ENCODE measurements around the gene MGAT4A.
"Not testable (repeated sequence)": the region's sequence is repeated elsewhere in the genome, so short reads cannot be mapped to it uniquely, and the experiment has no call there.

The MGAT4A gene

GRCh38 chr2:98759827-98760625 lies 29.1 kb upstream of the MGAT4A start:
- no peak for DNase-seq (ENCODE audit: low spot score)

DNA sequence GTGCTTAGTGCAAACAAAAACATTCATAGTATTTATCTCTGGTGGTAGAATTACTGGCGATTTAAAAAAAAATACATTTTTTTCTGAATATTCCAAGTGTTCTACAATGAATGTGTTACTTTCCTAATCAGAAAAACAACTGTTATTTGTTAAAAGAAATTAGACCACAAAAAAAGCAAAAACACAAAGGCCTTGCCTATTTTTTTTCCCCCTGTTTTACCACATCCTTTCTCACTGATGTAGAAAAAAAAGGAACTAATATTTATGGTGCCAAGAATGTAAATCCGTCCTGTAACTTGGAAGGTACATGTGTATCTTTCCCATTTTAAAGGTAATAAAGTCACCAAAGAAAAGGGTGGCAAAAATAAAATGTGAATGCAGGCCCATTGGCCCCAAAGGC lies 28.4 kb upstream of the MGAT4A start:
- no peak for DNase-seq (ENCODE audit: low spot score)

DNA sequence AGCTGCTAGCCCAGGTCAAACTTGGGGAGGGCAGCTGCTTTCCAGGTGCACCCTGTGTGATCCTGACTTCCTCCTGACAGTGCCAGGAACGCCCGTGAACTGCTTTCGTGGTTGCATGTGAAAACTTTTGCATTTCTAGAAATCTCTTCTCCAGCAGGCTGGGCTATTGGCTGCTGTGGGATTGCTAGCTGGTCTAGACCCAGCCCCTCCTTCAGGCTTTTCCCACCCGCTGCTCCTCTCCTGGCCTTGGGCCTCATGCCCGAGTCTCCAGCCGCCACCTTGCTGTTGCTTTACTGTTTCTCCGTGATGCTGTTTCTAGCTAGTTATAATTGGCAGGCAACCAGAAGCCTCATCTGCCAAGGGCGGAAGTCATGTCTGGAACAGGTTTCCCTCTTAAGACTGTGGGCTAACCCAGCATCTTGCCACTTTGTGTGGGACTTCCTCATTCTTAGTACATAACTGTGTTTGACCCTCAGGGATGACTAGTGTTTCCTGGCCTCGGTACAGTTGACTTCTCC lies 27.0 kb upstream of the MGAT4A start:
- DNase-seq (ENCODE audit: low spot score), result peak; percentile 63

DNA sequence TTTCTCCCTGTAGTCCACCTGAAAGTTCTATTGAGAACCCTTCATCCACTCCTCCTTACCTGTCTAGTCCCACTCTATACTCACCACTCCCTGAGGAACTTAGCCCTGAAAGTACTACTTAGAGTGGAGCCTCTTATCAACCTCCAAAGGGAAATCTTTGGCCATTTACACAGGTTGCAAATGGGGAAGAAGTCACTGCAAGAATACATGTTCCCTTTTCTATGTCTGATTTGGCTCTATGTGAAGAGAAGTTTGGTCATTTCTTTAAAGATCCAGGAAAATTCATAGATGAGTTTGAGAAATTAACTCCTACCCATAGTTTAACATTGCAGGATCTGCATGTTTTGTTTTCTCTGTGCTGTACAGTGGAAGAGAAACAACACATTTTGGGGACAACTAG lies 22.9 kb upstream of the MGAT4A start:
- no peak for DNase-seq (ENCODE audit: low spot score)

GRCh38 chr2:98752711-98753110 lies 21.8 kb upstream of the MGAT4A start:
- not testable (repeated sequence) for DNase-seq (ENCODE audit: low spot score)

GRCh38 chr2:98751748-98752147 lies 20.8 kb upstream of the MGAT4A start:
- no peak for DNase-seq (ENCODE audit: low spot score)

- DNase-seq (ENCODE audit: low spot score), result no peak
Measured at GRCh38 chr2:98750593-98751282, 19.8 kb upstream of the MGAT4A start.

DNA sequence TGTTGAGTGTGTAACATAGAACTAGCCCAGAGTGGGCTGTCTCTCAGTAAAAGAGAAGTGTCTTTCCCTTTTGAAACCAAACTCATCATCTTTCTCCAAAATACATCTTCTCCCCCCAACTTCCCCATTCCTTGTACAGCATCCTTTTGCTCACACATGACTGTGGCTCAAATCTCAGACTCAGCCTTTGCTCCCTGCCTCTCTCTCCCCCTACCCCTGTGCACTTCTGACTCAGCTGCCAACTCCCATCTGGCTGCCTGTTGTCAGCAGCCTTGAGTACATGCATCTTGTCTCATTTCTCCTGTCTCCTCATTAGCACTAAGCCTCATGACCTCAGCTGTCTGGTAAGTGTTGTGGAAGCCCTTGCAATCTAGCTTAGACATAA lies 18.1 kb upstream of the MGAT4A start:
- DNase-seq (ENCODE audit: low spot score), result peak; percentile 12

- DNase-seq (ENCODE audit: low spot score), result no peak
Measured at GRCh38 chr2:98748292-98749065, 17.5 kb upstream of the MGAT4A start.

GRCh38 chr2:98747888-98748287 lies 17.0 kb upstream of the MGAT4A start:
- no peak for DNase-seq (ENCODE audit: low spot score)

DNA sequence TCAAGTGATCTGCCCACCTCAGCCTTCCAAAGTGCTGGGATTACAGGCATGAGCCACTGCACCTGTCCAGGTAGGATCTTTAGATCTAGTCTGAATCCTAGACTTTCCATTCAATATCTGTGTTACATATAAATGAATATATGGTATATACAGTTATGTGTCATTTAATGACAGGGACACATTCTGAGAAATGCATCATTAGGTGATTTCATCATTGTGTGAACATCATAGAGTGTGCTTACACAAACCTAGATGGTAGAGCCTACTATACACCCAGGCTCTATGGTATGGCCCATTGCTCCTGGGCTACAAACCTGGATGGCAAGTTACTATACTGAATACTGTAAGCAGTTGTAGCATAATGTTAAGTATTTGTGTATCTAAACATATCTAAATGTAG lies 15.5 kb upstream of the MGAT4A start:
- no peak for DNase-seq (ENCODE audit: low spot score)

DNA sequence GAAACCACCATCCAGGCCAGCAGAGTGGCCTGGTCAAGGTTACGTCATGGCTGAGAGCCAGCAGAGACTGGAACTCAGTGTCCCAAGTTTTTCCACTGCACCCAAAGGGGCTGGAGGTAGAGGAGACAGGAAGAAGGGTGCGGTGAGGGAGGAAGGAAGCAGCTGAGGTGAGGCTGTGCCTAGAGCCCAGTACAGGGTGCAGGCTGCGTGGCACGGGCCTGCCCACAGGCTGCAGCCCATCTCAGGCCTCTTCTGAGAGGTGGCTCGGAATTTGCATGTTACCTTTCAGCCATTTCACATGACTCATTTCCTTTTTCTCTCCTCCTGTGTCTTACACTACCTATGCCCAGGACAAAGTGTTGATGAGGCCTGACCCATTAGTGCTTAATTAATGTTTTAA lies 13.7 kb upstream of the MGAT4A start:
- DNase-seq (ENCODE audit: low spot score), result no peak

- no peak for DNase-seq (ENCODE audit: low spot score)
Measured at GRCh38 chr2:98743835-98744234, 12.9 kb upstream of the MGAT4A start.

DNA sequence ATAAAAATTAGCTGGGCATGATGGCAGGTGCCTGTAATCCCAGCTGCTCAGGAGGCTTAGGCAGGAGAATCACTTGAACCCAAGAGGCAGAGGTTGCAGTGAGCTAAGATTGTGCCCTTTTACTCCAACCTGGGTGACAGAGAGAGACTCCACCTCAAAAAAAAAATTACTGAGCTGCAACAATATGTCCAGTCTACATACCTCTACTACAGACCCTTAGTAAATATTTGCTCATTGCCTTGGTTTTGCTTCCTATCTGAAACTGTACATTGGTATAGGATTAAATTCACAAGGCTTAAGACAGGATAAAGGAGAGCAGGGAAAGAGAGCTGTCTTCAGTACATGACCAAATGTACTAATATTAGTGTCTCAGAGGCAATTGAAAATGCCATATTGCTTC lies 8.1 kb upstream of the MGAT4A start:
- DNase-seq (ENCODE audit: low spot score), result no peak

DNA sequence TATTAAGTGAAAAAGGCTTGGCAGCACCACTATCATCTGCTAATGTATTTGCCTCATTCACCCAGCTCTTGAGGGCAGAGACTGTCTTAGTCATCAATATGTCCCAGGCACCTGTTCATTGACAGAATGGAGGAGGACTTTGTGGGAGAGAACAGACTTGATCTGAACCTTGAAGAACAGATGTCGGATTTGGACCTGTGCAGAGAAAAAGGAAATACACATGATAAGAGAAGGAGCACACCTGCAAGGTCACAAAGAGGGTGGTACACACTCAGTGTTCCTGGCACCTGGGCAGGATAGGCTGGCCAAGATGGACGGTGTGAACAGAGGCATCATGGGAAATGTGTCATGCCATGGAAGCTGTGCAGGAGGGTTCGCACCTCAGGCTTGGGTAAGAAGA lies 7.4 kb upstream of the MGAT4A start:
- DNase-seq (ENCODE audit: low spot score), result no peak

DNA sequence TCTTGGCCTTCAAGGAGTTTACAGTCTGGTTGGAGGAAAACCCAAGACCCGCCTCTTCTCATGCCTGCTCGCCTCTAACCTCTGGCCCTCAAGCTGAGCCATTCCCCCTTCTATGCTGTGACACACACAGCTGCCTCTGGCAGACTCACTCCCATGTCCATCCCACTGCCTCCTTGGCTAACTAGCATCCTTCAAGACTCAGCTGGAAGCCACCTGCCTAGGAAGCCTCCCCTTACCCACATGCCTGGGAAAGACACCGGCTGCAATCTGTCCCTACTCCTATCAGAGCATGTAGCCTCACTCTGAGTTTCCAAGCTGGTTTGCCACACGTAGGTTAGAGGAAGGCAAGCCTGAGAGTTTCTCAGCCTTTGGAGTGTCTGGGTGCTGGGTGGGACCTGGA lies 6.9 kb upstream of the MGAT4A start:
- DNase-seq (ENCODE audit: low spot score), result no peak

DNA sequence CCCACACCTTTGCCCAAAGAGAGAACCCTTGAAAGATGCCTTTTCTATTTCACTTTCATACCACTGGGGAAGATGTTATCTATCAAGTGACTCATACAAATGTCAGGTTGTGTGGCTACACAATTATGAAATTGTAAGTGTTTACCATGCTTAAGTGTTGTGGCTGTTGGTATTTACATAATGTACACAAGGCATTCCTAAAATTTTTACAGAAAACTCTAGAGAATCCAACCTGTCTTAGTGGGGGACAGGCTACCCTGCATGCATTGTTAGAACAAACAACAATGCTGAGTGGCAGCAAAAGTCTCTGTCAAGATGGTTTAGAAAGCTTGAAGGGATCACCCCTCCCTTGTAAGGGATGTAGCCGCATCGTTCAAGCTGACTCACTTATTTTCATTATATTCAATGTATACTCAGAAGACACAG lies 5.5 kb upstream of the MGAT4A start:
- DNase-seq (ENCODE audit: low spot score), result peak; percentile 13

GRCh38 chr2:98734823-98735260 lies 3.9 kb upstream of the MGAT4A start:
- DNase-seq (ENCODE audit: low spot score), result no peak

- DNase-seq (ENCODE audit: low spot score), result no peak
Measured at GRCh38 chr2:98734162-98734561, 3.2 kb upstream of the MGAT4A start.

- DNase-seq (ENCODE audit: low spot score), result no peak
Measured at GRCh38 chr2:98732430-98733051, 1.6 kb upstream of the MGAT4A start.

DNA sequence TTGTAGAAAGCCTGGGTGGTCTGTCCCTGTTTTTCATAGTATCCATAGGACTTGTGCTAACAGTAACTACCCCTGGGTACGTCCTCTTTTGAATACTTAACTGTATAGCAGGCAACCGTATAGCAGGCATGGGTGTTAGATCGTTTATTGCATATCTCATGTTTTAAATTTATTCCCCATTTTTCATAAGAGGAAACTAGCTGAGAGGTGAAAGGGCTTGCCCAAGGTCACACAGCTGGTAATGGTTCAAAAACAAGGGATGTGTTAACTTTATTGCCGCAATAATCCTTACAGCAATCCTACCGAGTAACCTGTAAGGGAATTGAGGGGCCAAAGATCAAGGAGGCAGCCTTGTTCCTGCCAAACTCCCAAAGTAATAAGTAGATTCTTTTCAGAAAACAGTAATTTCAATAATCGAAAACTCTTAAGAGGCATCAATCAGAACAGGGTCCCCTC lies 990 bp upstream of the MGAT4A start:
- peak; percentile 7 for DNase-seq (ENCODE audit: low spot score)

DNA sequence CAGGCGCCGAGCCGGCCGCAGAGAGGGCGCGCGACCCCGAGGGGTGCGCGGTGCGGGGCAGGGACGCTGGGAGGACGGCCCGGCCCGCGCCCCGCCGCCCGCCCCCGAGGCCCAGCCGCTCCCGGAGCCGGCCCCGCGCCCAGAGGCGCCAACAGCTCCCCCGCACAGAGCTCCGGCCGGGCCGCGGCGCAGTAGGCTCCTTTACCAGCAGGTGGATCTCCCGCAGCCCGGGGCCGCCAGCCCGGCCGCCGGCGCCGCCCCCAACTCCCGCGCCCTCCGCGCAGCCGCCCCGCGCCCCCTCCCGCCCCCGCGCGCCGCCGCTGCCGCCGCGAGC lies 258 bp downstream of the MGAT4A start:
- peak; percentile 52 for DNase-seq (ENCODE audit: low spot score)
